Measurements from ENCODE around the gene PCDHB1. TPM values are rescaled to one million over a fixed set of nuclear protein-coding genes. Genes with fewer than 3 reads are reported as not detected.
"Not testable (repeated sequence)": the region's sequence is repeated elsewhere in the genome, so short reads cannot be mapped to it uniquely, and the experiment has no call there.

Gene PCDHB1
- total RNA-seq, 2 experiments from 2014 or later = not detected

DNA sequence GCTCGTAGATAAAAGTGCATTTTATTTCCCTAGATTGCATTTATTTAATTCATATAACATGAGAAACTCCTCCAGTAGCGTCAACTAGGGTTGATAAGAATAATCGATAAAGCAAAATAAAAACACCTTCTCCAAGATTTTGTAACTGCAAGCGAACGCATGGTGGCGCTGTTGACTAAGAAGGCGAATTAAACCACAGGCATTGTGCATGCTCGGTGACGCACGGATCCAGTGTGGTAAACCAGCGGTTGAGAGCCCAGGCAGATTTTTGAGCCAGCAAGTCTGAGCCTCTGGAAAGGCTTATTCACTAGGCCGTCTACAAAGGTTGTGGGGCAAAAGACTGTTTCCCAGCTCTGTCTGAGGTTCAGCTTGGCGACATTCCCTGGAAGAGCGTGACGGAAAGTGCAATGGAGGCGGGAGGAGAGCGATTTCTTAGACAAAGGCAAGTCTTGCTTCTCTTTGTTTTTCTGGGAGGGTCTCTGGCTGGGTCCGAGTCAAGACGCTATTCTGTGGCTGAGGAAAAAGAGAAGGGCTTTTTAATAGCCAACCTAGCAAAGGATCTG is 49.1 kb downstream of the PCDHB1 start, which contains the start of gene PCDHB3:
PCDHB3 (plus strand) TSS at position 231 of the 563 bp plus-strand sequence; CDS start at position 408, 177 bp downstream.
- Mint-ChIP-seq H3K9me3 (peaks cover 17% of the 10 kb centered on the region), H3K27ac (no peak within 1 kb of the TSS), H3K4me3 (no peak within 1 kb of the TSS), H3K36me3 (no peaks in the 10 kb centered on the region), H3K4me1 (no peaks in the 10 kb centered on the region), H3K27me3 (peaks cover 8% of the 10 kb centered on the region)
- POLR2A ChIA-PET = no interaction called here
- DNase-seq = no peak
- no peak for ATAC-seq (ENCODE audit: low read depth)

- Mint-ChIP-seq H3K36me3 (no peaks in the 10 kb centered on the region), H3K9me3 (peaks cover 14% of the 10 kb centered on the region), H3K27me3 (peaks cover 6% of the 10 kb centered on the region), H3K4me1 (no peaks in the 10 kb centered on the region), H3K4me3 (no peak overlapping the region), H3K27ac (no peak overlapping the region)
- ATAC-seq (ENCODE audit: low read depth) = no peak
- POLR2A ChIA-PET = no interaction called here
- DNase-seq = no peak
These were observed 49.9 kb downstream of the PCDHB1 start for GRCh38 chr5:141101059-141101458.

DNA sequence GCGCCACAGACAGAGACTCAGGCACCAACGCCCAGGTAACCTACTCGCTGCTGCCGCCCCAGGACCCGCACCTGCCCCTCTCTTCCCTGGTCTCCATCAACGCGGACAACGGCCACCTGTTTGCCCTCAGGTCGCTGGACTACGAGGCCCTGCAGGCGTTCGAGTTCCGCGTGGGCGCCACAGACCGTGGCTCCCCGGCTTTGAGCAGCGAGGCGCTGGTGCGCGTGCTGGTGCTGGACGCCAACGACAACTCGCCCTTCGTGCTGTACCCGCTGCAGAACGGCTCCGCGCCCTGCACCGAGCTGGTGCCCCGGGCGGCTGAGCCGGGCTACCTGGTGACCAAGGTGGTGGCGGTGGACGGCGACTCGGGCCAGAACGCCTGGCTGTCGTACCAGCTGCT is 50.9 kb downstream of the PCDHB1 start:
- H3K27me3 Mint-ChIP-seq; DNase-seq; H3K4me3 Mint-ChIP-seq; H3K4me1 Mint-ChIP-seq; POLR2A ChIA-PET; H3K36me3 Mint-ChIP-seq; H3K27ac Mint-ChIP-seq; ATAC-seq (ENCODE audit: low read depth): not testable (repeated sequence)
- peaks cover 14% of the 10 kb centered on the region for H3K9me3 Mint-ChIP-seq

DNA sequence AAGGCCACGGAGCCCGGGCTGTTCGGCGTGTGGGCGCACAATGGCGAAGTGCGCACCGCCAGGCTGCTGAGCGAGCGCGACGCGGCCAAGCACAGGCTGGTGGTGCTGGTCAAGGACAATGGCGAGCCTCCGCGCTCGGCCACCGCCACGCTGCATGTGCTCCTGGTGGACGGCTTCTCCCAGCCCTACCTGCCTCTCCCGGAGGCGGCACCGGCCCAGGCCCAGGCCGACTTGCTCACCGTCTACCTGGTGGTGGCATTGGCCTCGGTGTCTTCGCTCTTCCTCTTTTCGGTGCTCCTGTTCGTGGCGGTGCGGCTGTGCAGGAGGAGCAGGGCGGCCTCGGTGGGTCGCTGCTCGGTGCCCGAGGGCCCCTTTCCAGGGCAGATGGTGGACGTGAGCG is 51.3 kb downstream of the PCDHB1 start:
- H3K36me3 Mint-ChIP-seq; ATAC-seq (ENCODE audit: low read depth); DNase-seq; H3K27me3 Mint-ChIP-seq; POLR2A ChIA-PET; H3K4me3 Mint-ChIP-seq; H3K4me1 Mint-ChIP-seq; H3K27ac Mint-ChIP-seq: not testable (repeated sequence)
- H3K9me3 Mint-ChIP-seq = peaks cover 15% of the 10 kb centered on the region

- no peaks in the 10 kb centered on the region for H3K4me1 Mint-ChIP-seq
- H3K4me3 Mint-ChIP-seq = no peak overlapping the region
- H3K27ac Mint-ChIP-seq = no peak overlapping the region
- peaks cover 4% of the 10 kb centered on the region for H3K27me3 Mint-ChIP-seq
- POLR2A ChIA-PET = no interaction called here
- no peak for DNase-seq
- peaks cover 10% of the 10 kb centered on the region for H3K9me3 Mint-ChIP-seq
- ATAC-seq (ENCODE audit: low read depth) = no peak
- no peaks in the 10 kb centered on the region for H3K36me3 Mint-ChIP-seq
These were observed 54.2 kb downstream of the PCDHB1 start for GRCh38 chr5:141105350-141105749.

Other genes with a start within 250 kb of the PCDHB1 start
- not detected for gene PCDHA4, start 244.3 kb upstream of the PCDHB1 start, total RNA-seq
- gene PCDHA5, start 229.8 kb upstream of the PCDHB1 start, total RNA-seq = not detected
- gene PCDHA6, start 223.4 kb upstream of the PCDHB1 start, total RNA-seq = not detected
- gene PCDHA7, start 217.1 kb upstream of the PCDHB1 start, total RNA-seq = not detected
- not detected for gene PCDHA8, start 210.2 kb upstream of the PCDHB1 start, total RNA-seq
- not detected for gene PCDHA9, start 203.0 kb upstream of the PCDHB1 start, total RNA-seq
- not detected for gene PCDHA10, start 195.5 kb upstream of the PCDHB1 start, total RNA-seq
- gene PCDHA11, start 182.4 kb upstream of the PCDHB1 start, total RNA-seq = not detected
- gene PCDHA12, start 176.1 kb upstream of the PCDHB1 start, total RNA-seq = not detected
- not detected for gene PCDHA13, start 169.2 kb upstream of the PCDHB1 start, total RNA-seq
- gene PCDHAC1, start 125.1 kb upstream of the PCDHB1 start, total RNA-seq = not detected
- not detected for gene PCDHAC2, start 84.9 kb upstream of the PCDHB1 start, total RNA-seq
- not detected for gene PCDHB2, start 43.2 kb downstream of the PCDHB1 start, total RNA-seq
- gene PCDHB3, start 49.1 kb downstream of the PCDHB1 start, total RNA-seq = not detected
- gene PCDHB4, start 70.4 kb downstream of the PCDHB1 start, total RNA-seq = not detected
- not detected for gene PCDHB5, start 83.8 kb downstream of the PCDHB1 start, total RNA-seq
- not detected for gene PCDHB6, start 98.7 kb downstream of the PCDHB1 start, total RNA-seq
- not detected for gene PCDHB7, start 121.3 kb downstream of the PCDHB1 start, total RNA-seq
- not detected for gene PCDHB8, start 126.4 kb downstream of the PCDHB1 start, total RNA-seq
- not detected for gene PCDHB16, start 131.0 kb downstream of the PCDHB1 start, total RNA-seq
- not detected for gene PCDHB9, start 135.8 kb downstream of the PCDHB1 start, total RNA-seq
- gene PCDHB10, start 141.0 kb downstream of the PCDHB1 start, total RNA-seq = not detected
- not detected for gene PCDHB11, start 148.3 kb downstream of the PCDHB1 start, total RNA-seq
- not detected for gene PCDHB12, start 157.3 kb downstream of the PCDHB1 start, total RNA-seq
- gene PCDHB13, start 162.5 kb downstream of the PCDHB1 start, total RNA-seq = not detected
- under 1 TPM in 1 of 2 experiments, not detected in 1; 0.06 TPM for gene PCDHB14, start 172.0 kb downstream of the PCDHB1 start, total RNA-seq
- under 1 TPM in 1 of 2 experiments, not detected in 1; 0.06 TPM for gene PCDHB15, start 194.0 kb downstream of the PCDHB1 start, total RNA-seq